Erythroblast (primary cell): ENCODE measurements around the gene HDDC3.

Source experiments
- GATA1 ChIP-seq: IDR thresholded peaks from 2 replicates; pipeline ENCODE4 v1.6.1; 2011; ENCODE audit warnings: low read depth, mild to moderate bottlenecking, control low read depth, low read length, moderate library complexity
- POLR2A ChIP-seq: IDR thresholded peaks from 2 replicates; pipeline ENCODE4 v1.6.1; 2011; ENCODE audit warnings: mild to moderate bottlenecking, low read length

DNA sequence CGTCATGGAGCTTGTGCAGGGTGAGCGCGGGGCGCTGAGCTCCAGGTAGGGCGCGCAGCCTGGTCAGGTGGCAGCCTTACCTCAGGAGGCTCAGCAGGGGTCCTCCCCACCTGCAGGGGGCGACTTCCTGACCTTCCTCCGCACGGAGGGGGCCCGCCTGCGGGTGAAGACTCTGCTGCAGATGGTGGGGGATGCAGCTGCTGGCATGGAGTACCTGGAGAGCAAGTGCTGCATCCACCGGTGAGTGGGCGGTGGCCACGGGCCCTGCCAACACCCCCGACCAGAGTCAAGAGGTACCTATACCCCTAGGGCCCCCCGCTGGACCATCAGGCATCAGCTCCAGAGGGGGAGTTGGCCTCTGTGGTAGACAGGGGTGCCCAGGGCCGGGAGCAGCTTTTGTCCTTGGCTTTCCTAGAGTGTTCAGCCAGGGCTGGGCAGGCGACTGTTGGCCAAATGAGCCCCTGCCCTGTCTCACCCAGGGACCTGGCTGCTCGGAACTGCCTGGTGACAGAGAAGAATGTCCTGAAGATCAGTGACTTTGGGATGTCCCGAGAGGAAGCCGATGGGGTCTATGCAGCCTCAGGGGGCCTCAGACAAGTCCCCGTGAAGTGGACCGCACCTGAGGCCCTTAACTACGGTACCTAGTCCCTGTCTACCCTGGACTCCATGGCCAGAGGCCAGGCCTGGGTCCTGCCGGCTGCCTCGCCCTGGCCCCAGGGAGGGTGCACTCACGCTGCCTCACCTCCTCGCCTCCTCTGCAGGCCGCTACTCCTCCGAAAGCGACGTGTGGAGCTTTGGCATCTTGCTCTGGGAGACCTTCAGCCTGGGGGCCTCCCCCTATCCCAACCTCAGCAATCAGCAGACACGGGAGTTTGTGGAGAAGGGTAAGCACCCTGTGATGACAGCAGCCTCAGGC lies 38.9 kb downstream of the HDDC3 start:
- TF ChIP-seq POLR2A (no peak), GATA1 (no peak)
